ENCODE results near the gene SPDEF. TPM values are rescaled to one million over a fixed set of nuclear protein-coding genes. Genes with fewer than 3 reads are reported as not detected.

Gene SPDEF
- total and polyA plus RNA-seq, 2 of the 13 experiments (the other 11 are each of a cell fraction or from before 2014, with no cell fraction given), result not detected

DNA sequence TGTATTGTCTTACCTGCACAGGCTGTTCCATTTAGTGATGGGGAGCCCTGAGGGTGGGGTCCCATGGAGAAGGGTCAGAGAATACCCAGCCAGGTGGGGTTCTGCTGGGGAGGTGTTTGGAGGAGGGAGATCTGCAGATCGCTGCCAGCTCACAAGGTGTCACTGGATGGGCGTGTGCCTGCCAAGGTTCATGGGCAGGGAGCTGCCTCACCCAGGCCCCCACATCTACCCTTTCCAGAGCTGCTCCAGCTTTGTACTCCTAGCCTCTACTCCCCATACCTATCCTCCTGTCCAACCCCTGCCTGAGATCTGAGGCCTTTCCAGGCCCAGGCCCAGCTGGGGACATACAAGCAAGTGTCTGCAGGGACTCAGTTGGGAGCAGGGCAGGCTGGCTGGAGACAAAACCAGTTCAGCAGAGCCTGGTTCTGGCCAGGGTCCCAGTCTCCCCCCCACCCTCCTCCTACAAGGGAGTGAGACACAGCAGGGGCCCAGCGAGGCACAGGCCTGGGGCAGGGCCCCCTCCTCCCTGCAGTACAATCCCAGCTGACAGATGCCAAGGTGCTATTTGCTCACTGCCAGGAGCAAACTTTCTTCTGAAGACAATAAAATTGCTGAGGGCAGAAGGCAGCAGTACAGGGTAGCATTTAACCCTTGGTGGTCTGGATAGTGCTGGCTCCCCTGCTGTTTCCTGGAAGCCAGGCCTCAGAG lies 19.7 kb downstream of the SPDEF start:
- intact Hi-C loops (cut with micrococcal nuclease; ENCODE audit: unreplicated experiment), result no loop called here
- H3K4me3 ChIP-seq (replicated peaks in 1 of 3; ENCODE audit: insufficient read depth in 1 of 3, low read depth in 2 of 3, low read length in 3 of 3), result no peak overlapping the region
- H3K27ac ChIP-seq (ENCODE audit: extremely low read length, insufficient read depth, low read length), result no peak overlapping the region
- WGBS (ENCODE audit: low lambda C conversion rate), result 34% methylated on average over 3 of the region's 3 CpGs
- ChIA-PET CTCF (ENCODE audit: low intra/inter-chr PET ratio, low total read pairs) (no interaction called here), POLR2A (no interaction called here)
- H3K79me2 ChIP-seq (ENCODE audit: insufficient read depth, low read length), result no peaks in the 10 kb centered on the region
- H3K36me3 ChIP-seq (replicated peaks in 1 of 2; ENCODE audit: control insufficient read depth in 1 of 2, insufficient read depth in 2 of 2, low read length in 2 of 2), result no peaks in the 10 kb centered on the region
- H3K9me3 ChIP-seq (ENCODE audit: low read length), result no peaks in the 10 kb centered on the region
- ATAC-seq (no peak), DNase-seq (ENCODE audit: low spot score) (no peak), FAIRE-seq (no peak)
- peaks cover 20 to 69% of the 10 kb centered on the region in 2 experiments for H3K27me3 ChIP-seq (ENCODE audit: control insufficient read depth in 1 of 2, insufficient read depth in 2 of 2, low read length in 2 of 2)
- no peaks in the 10 kb centered on the region for H4K20me1 ChIP-seq (ENCODE audit: insufficient read depth, low read length)
- no peaks in the 10 kb centered on the region for H3K4me1 ChIP-seq (ENCODE audit: insufficient read depth, low read length)
- no peak overlapping the region for H3K9ac ChIP-seq (ENCODE audit: insufficient read depth, low read depth, low read length)
- no TSS peak for BruUV-seq (replicated peaks)
- TF ChIP-seq ZNF652 (CRISPR knock-in tag; IDR thresholded peaks at IDR 0.05; ENCODE audit: borderline replicate concordance, low read depth), result peak; percentile 60; the same call in 1 of the 2 replicates
- no peak for TF ChIP-seq CBFB (CRISPR knock-in tag; IDR thresholded peaks at IDR 0.05)
- TF ChIP-seq SETDB1 (CRISPR knock-in tag; IDR thresholded peaks at IDR 0.05; ENCODE audit: borderline replicate concordance), result no peak
- no peak for TF ChIP-seq TEAD3 (CRISPR knock-in tag; optimal IDR thresholded peaks at IDR 0.05; ENCODE audit: borderline replicate concordance)
- no peak for TF ChIP-seq KLF12 (CRISPR knock-in tag; IDR thresholded peaks at IDR 0.05; ENCODE audit: borderline replicate concordance)
- no peak overlapping the region for H2AFZ ChIP-seq (ENCODE audit: low read length)
- in situ Hi-C loops (cut with HindIII; ENCODE audit: extremely low pct_ligation_motif_present, low pct_unique_long_range_greater_than_20kb), result no loop called here
- H3K4me2 ChIP-seq (ENCODE audit: low read depth, low read length), result no peak overlapping the region

DNA sequence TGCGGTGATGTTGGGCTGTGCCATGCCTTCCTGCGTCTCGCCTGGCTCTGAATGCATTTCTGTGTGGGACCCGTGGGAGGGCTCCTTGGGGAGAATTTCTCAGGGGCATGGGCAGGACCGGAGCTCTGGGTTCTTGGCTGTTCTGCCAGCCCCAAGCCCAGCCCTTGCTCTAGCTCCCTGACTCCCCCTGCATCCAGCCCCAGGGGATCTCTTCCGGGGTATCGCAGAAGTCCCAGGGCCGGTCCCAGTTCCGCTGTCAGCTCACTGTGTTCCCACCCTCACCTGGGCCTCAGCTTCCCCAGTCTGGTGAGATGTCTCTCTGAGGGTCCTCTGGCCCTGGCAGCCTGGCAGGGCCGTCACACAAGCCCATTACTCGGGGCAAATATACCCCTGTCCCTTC lies 20.5 kb downstream of the SPDEF start:
- Histone ChIP-seq H3K36me3 (replicated peaks in 1 of 2; ENCODE audit: control insufficient read depth in 1 of 2, insufficient read depth in 2 of 2, low read length in 2 of 2) (no peaks in the 10 kb centered on the region), H3K79me2 (ENCODE audit: insufficient read depth, low read length) (no peaks in the 10 kb centered on the region), H3K4me1 (ENCODE audit: insufficient read depth, low read length) (no peaks in the 10 kb centered on the region), H3K4me2 (ENCODE audit: low read depth, low read length) (no peak overlapping the region), H4K20me1 (ENCODE audit: insufficient read depth, low read length) (no peaks in the 10 kb centered on the region), H3K27ac (ENCODE audit: extremely low read length, insufficient read depth, low read length) (no peak overlapping the region), H3K9me3 (ENCODE audit: low read length) (no peaks in the 10 kb centered on the region), H3K9ac (ENCODE audit: insufficient read depth, low read depth, low read length) (no peak overlapping the region), H3K27me3 (ENCODE audit: control insufficient read depth in 1 of 2, insufficient read depth in 2 of 2, low read length in 2 of 2) (peaks cover 20 to 63% of the 10 kb centered on the region in 2 experiments; a peak in 4 of 5 replicates), H3K4me3 (replicated peaks in 1 of 3; ENCODE audit: insufficient read depth in 1 of 3, low read depth in 2 of 3, low read length in 3 of 3) (no peak overlapping the region), H2AFZ (ENCODE audit: low read length) (no peak overlapping the region)
- ATAC-seq, result no peak
- no TSS peak for BruUV-seq (replicated peaks)
- 40% methylated on average over 9 of the region's 11 CpGs for WGBS (ENCODE audit: low lambda C conversion rate)
- no peak for FAIRE-seq
- intact Hi-C loops (cut with micrococcal nuclease; ENCODE audit: unreplicated experiment), result no loop called here
- CTCF ChIA-PET (ENCODE audit: low intra/inter-chr PET ratio, low total read pairs), result no interaction called here
- in situ Hi-C loops (cut with HindIII; ENCODE audit: extremely low pct_ligation_motif_present, low pct_unique_long_range_greater_than_20kb), result no loop called here
- POLR2A ChIA-PET, result no interaction called here
- no peak for DNase-seq (ENCODE audit: low spot score)
- TF ChIP-seq, protein P1, sequence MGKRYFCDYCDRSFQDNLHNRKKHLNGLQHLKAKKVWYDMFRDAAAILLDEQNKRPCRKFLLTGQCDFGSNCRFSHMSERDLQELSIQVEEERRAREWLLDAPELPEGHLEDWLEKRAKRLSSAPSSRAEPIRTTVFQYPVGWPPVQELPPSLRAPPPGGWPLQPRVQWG (CRISPR knock-in tag; IDR thresholded peaks at IDR 0.05; ENCODE audit: borderline replicate concordance, low read depth), result no peak
- TF ChIP-seq HDAC1 (CRISPR knock-in tag; IDR thresholded peaks at IDR 0.05) (no peak), ZNF792 (CRISPR knock-in tag; IDR thresholded peaks at IDR 0.05) (no peak), POLR2G (IDR thresholded peaks at IDR 0.05; ENCODE audit: low read depth, low read length) (no peak), ZNF484 (CRISPR knock-in tag; IDR thresholded peaks at IDR 0.05; ENCODE audit: borderline replicate concordance, low read depth) (no peak), ZFP82 (CRISPR knock-in tag; IDR thresholded peaks at IDR 0.05; ENCODE audit: borderline replicate concordance) (no peak), NFYB (CRISPR knock-in tag; IDR thresholded peaks at IDR 0.05) (no peak), ETV5 (CRISPR knock-in tag; IDR thresholded peaks at IDR 0.05; ENCODE audit: borderline replicate concordance) (no peak), FOXA3 (CRISPR knock-in tag; IDR thresholded peaks at IDR 0.05) (no peak), IRF2 (CRISPR knock-in tag; IDR thresholded peaks at IDR 0.05) (no peak), ZNF766 (CRISPR knock-in tag; IDR thresholded peaks at IDR 0.05; ENCODE audit: borderline replicate concordance) (no peak), SP4 (CRISPR knock-in tag; IDR thresholded peaks at IDR 0.05) (no peak)
- TF ChIP-seq, protein P2, sequence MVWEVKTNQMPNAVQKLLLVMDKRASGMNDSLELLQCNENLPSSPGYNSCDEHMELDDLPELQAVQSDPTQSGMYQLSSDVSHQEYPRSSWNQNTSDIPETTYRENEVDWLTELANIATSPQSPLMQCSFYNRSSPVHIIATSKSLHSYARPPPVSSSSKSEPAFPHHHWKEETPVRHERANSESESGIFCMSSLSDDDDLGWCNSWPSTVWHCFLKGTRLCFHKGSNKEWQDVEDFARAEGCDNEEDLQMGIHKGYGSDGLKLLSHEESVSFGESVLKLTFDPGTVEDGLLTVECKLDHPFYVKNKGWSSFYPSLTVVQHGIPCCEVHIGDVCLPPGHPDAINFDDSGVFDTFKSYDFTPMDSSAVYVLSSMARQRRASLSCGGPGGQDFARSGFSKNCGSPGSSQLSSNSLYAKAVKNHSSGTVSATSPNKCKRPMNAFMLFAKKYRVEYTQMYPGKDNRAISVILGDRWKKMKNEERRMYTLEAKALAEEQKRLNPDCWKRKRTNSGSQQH (CRISPR knock-in tag; IDR thresholded peaks at IDR 0.05; ENCODE audit: low read depth), result no peak
- TF ChIP-seq, protein P3, sequence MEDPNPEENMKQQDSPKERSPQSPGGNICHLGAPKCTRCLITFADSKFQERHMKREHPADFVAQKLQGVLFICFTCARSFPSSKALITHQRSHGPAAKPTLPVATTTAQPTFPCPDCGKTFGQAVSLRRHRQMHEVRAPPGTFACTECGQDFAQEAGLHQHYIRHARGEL (CRISPR knock-in tag; IDR thresholded peaks at IDR 0.05), result no peak

Data from HepG2 (cell line).